GM12892 (cell line): Measurements from ENCODE around the gene CD300E.

Source experiments
- POLR2A ChIP-seq: IDR thresholded peaks from 2 replicates; pipeline ENCODE4 v1.6.1; 2011; ENCODE audit warnings: low read depth, low read length, control low read depth
- POLR2AphosphoS5 ChIP-seq: IDR thresholded peaks from 2 replicates; pipeline ENCODE4 v1.6.1; 2011; ENCODE audit warnings: low read depth, low read length, control low read depth

GRCh38 chr17:74642995-74643394, 19.5 kb upstream of the CD300E start:
- TF ChIP-seq POLR2AphosphoS5 (no peak), POLR2A (no peak)
